GM21381 (cell line): Measurements from ENCODE around the gene CLEC3B.
A peak's percentile ranks its signal among the peaks of the same experiment; 100 is the strongest.
"Not testable (repeated sequence)": the region's sequence is repeated elsewhere in the genome, so short reads cannot be mapped to it uniquely, and the experiment has no call there.

Experiments
- ATAC-seq: cut with Tn5 transposase; IDR thresholded peaks from one replicate; pipeline ENCODE4 v1.9.1; 2021; ENCODE audit warnings: mild to moderate bottlenecking, moderate library complexity; ENCODE audit not compliant: unreplicated experiment

Gene CLEC3B

GRCh38 chr3:45026038-45026437 is at the start of gene CLEC3B:
TSS of gene CLEC3B (plus strand) at chr3:45026303. CDS start at chr3:45026363, 60 bp downstream.
- ATAC-seq: no peak

- ATAC-seq: no peak
Observed at GRCh38 chr3:44981220-44981619, 44.9 kb upstream of the CLEC3B start.

- no peak for ATAC-seq
Observed at GRCh38 chr3:44981751-44982150, 44.4 kb upstream of the CLEC3B start.

- no peak for ATAC-seq
Observed at GRCh38 chr3:44982817-44983216, 43.3 kb upstream of the CLEC3B start.

- ATAC-seq: no peak
Observed at GRCh38 chr3:44983484-44983941, 42.6 kb upstream of the CLEC3B start.

- peak; percentile 47 for ATAC-seq
Observed at GRCh38 chr3:44984335-44984734, 41.8 kb upstream of the CLEC3B start.

- ATAC-seq: not testable (repeated sequence)
Observed at GRCh38 chr3:44986330-44986729, 39.8 kb upstream of the CLEC3B start.

- no peak for ATAC-seq
Observed at GRCh38 chr3:44987332-44987731, 38.8 kb upstream of the CLEC3B start.

- no peak for ATAC-seq
Observed at GRCh38 chr3:44988073-44988472, 38.0 kb upstream of the CLEC3B start.

GRCh38 chr3:44989141-44989540 is 37.0 kb upstream of the CLEC3B start:
- ATAC-seq: no peak

GRCh38 chr3:44989636-44990373 is 36.3 kb upstream of the CLEC3B start:
- ATAC-seq: no peak

- ATAC-seq: no peak
Observed at GRCh38 chr3:44991326-44991725, 34.8 kb upstream of the CLEC3B start.

GRCh38 chr3:44992555-44993470 is 33.3 kb upstream of the CLEC3B start:
- no peak for ATAC-seq

- no peak for ATAC-seq
Observed at GRCh38 chr3:44993471-44994205, 32.5 kb upstream of the CLEC3B start.

GRCh38 chr3:44995142-44995770 is 30.8 kb upstream of the CLEC3B start:
- ATAC-seq: no peak

- no peak for ATAC-seq
Observed at GRCh38 chr3:44996556-44996969, 29.5 kb upstream of the CLEC3B start.

GRCh38 chr3:44999782-45000181 is 26.3 kb upstream of the CLEC3B start:
- no peak for ATAC-seq

- ATAC-seq: no peak
Observed at GRCh38 chr3:45000823-45001222, 25.3 kb upstream of the CLEC3B start.

- ATAC-seq: no peak
Observed at GRCh38 chr3:45001738-45002137, 24.4 kb upstream of the CLEC3B start.

- ATAC-seq: no peak
Observed at GRCh38 chr3:45002139-45002660, 23.9 kb upstream of the CLEC3B start.
